GM12878 (cell line): ENCODE measurements around the gene PCDHGA3.
"Not testable (repeated sequence)": the region's sequence is repeated elsewhere in the genome, so short reads cannot be mapped to it uniquely, and the experiment has no call there.

ENCODE experiments used
- CHD1 ChIP-seq: IDR thresholded peaks from 2 replicates; pipeline ENCODE4 v1.6.1; 2012; ENCODE audit warnings: low read depth, low read length, improper control_type of control experiment
- CTCF ChIP-seq, 3 experiments: IDR thresholded peaks in 2 of 3; conservative IDR thresholded peaks in 1 of 3; 2 replicates each; pipeline ENCODE4 v1.5.1; 2011; ENCODE audit warnings: low read depth in 3 of 3, low read length in 3 of 3, mild to moderate bottlenecking in 3 of 3, control low read depth in 2 of 3, moderate library complexity in 2 of 3, inconsistent platforms in 1 of 3, mixed read lengths in 1 of 3; ENCODE audit not compliant: control insufficient read depth in 2 of 3, insufficient read depth in 1 of 3; ENCODE audit errors: extremely low read depth in 1 of 3
- E2F8 ChIP-seq: fragments of 450-650 bp; IDR thresholded peaks from 2 replicates; pipeline ENCODE4 v1.6.1; 2018; ENCODE audit warnings: mild to moderate bottlenecking, low read depth, moderate library complexity; ENCODE audit not compliant: partially characterized antibody
- EP300 ChIP-seq, 2 experiments: fragments of 150-350 bp in 1 of 2; IDR thresholded peaks; 2 replicates each; pipeline ENCODE4 v1.6.1; 2011 to 2012; ENCODE audit warnings: low read depth in 2 of 2, low read length in 2 of 2, borderline replicate concordance in 1 of 2, improper control_type of control experiment in 1 of 2, inconsistent platforms in 1 of 2; ENCODE audit not compliant: control insufficient read depth in 1 of 2
- MTA3 ChIP-seq: IDR thresholded peaks from 2 replicates; pipeline ENCODE4 v1.6.1; 2012; ENCODE audit warnings: low read length, inconsistent platforms, borderline replicate concordance
- MXI1 ChIP-seq: fragments of 150-350 bp; IDR thresholded peaks from 2 replicates; pipeline ENCODE4 v1.6.1; 2011; ENCODE audit warnings: low read depth, mild to moderate bottlenecking, inconsistent platforms, low read length, improper control_type of control experiment
- NFIC ChIP-seq: IDR thresholded peaks from 2 replicates; pipeline ENCODE4 v1.6.1; 2012; ENCODE audit warnings: low read depth, mild to moderate bottlenecking, inconsistent platforms, low read length, moderate library complexity
- NFYA ChIP-seq: IDR thresholded peaks from 2 replicates; pipeline ENCODE4 v1.6.1; 2011; ENCODE audit warnings: low read depth, mild to moderate bottlenecking, low read length, improper control_type of control experiment, borderline replicate concordance
- POLR2A ChIP-seq: IDR thresholded peaks from 2 replicates; pipeline ENCODE4 v1.6.1; 2011; ENCODE audit warnings: low read depth, mild to moderate bottlenecking, low read length
- RAD21 ChIP-seq: IDR thresholded peaks from 2 replicates; pipeline ENCODE4 v1.6.1; 2011; ENCODE audit warnings: mild to moderate bottlenecking, low read depth, low read length, moderate library complexity; ENCODE audit not compliant: insufficient read depth
- REST ChIP-seq: IDR thresholded peaks from 2 replicates; pipeline ENCODE4 v1.6.1; 2012; ENCODE audit warnings: mild to moderate bottlenecking, low read depth, low read length
- YY1 ChIP-seq: IDR thresholded peaks from 2 replicates; pipeline ENCODE4 v1.6.1; 2011; ENCODE audit warnings: low read depth, mild to moderate bottlenecking, low read length
- ZBTB33 ChIP-seq: fragments of 450-650 bp; IDR thresholded peaks from 2 replicates; pipeline ENCODE4 v1.6.1; 2017; ENCODE audit warnings: mild to moderate bottlenecking

GRCh38 chr5:141316963-141317362 lies 26.7 kb upstream of the PCDHGA3 start:
- not testable (repeated sequence) for TF ChIP-seq YY1; CTCF (IDR thresholded peaks at IDR 0.05 in 2 of 3, conservative IDR thresholded peaks at IDR 0.05 in 1 of 3; ENCODE audit: control insufficient read depth in 2 of 3, extremely low read depth in 1 of 3, insufficient read depth in 1 of 3, low read depth in 3 of 3, low read length in 3 of 3); MTA3; RAD21; MXI1; REST; E2F8; NFYA; EP300 (IDR thresholded peaks at IDR 0.05; ENCODE audit: borderline replicate concordance in 1 of 2, control insufficient read depth in 1 of 2, low read depth in 2 of 2, low read length in 2 of 2); CHD1; ZBTB33; POLR2A; NFIC
